Measurements from ENCODE around the gene PYHIN1. TPM values are rescaled to one million over a fixed set of nuclear protein-coding genes. Genes with fewer than 3 reads are reported as not detected.

PYHIN1 gene
- polyA plus RNA-seq, 1 of the 3 experiments (the other 2 are of a cell fraction) = not detected

- 2% methylated on average over 5 of the region's 5 CpGs for WGBS (ENCODE audit: low lambda C conversion rate)
- H3K9me3 ChIP-seq = peaks cover 5% of the 10 kb centered on the region; the same call in 1 of the 2 replicates
- H4K20me1 ChIP-seq (ENCODE audit: insufficient read depth) = no peaks in the 10 kb centered on the region
- TF ChIP-seq PBX3 (IDR thresholded peaks at IDR 0.05) (no peak), CHD2 (IDR thresholded peaks at IDR 0.05; ENCODE audit: low read length, partially characterized antibody) (no peak), FOXJ3 (CRISPR knock-in tag; IDR thresholded peaks at IDR 0.05) (no peak), CTCF (IDR thresholded peaks at IDR 0.05) (no peak)
- H3K27ac ChIP-seq (ENCODE audit: low read depth in 2 of 2, low read length in 1 of 2) = no peak overlapping the region
- ChIA-PET POLR2A (no interaction called here), CTCF (no interaction called here)
- no peaks in the 10 kb centered on the region for H3K4me1 ChIP-seq (ENCODE audit: control insufficient read depth in 1 of 2, insufficient read depth in 2 of 2, low read depth in 1 of 2, low read length in 1 of 2)
- no peak overlapping the region for H3K4me2 ChIP-seq
- no peak for DNase-seq
- no peaks in the 10 kb centered on the region for H3K36me3 ChIP-seq (replicated peaks in 1 of 2; ENCODE audit: control insufficient read depth in 1 of 2, insufficient read depth in 2 of 2, low read length in 1 of 2)
- no peak overlapping the region for H2AFZ ChIP-seq (ENCODE audit: low read depth)
- H3K79me2 ChIP-seq (ENCODE audit: insufficient read depth) = no peaks in the 10 kb centered on the region
- no peak overlapping the region for H3K9ac ChIP-seq
- no peaks in the 10 kb centered on the region for H3K9me2 ChIP-seq
- no peak overlapping the region for H3K4me3 ChIP-seq (ENCODE audit: low read depth in 2 of 2, low read length in 1 of 2)
- H3F3A ChIP-seq (replicated peaks; ENCODE audit: insufficient read depth) = no peaks in the 10 kb centered on the region
- no peaks in the 10 kb centered on the region for H3K27me3 ChIP-seq (ENCODE audit: insufficient read depth)
Measured at GRCh38 chr1:158930504-158930903, 848 bp upstream of the PYHIN1 start.

- DNase-seq = no peak
- Histone ChIP-seq H3K27me3 (ENCODE audit: insufficient read depth) (no peaks in the 10 kb centered on the region), H3K4me2 (no peak overlapping the region), H3K79me2 (ENCODE audit: insufficient read depth) (no peaks in the 10 kb centered on the region), H3F3A (replicated peaks; ENCODE audit: insufficient read depth) (no peaks in the 10 kb centered on the region), H3K4me3 (ENCODE audit: low read depth in 2 of 2, low read length in 1 of 2) (no peak overlapping the region), H3K9ac (no peak overlapping the region), H3K9me2 (no peaks in the 10 kb centered on the region), H3K9me3 (peaks cover 5% of the 10 kb centered on the region; the same call in 1 of the 2 replicates), H3K4me1 (ENCODE audit: control insufficient read depth in 1 of 2, insufficient read depth in 2 of 2, low read depth in 1 of 2, low read length in 1 of 2) (no peaks in the 10 kb centered on the region), H3K27ac (ENCODE audit: low read depth in 2 of 2, low read length in 1 of 2) (no peak overlapping the region), H3K36me3 (replicated peaks in 1 of 2; ENCODE audit: control insufficient read depth in 1 of 2, insufficient read depth in 2 of 2, low read length in 1 of 2) (no peaks in the 10 kb centered on the region), H2AFZ (ENCODE audit: low read depth) (no peak overlapping the region), H4K20me1 (ENCODE audit: insufficient read depth) (no peaks in the 10 kb centered on the region)
- ChIA-PET CTCF (no interaction called here), POLR2A (no interaction called here)
- TF ChIP-seq TEAD4 (IDR thresholded peaks at IDR 0.05; ENCODE audit: borderline replicate concordance, insufficient read depth) (no peak), YY1 (IDR thresholded peaks at IDR 0.05; ENCODE audit: low read depth) (no peak), USF2 (IDR thresholded peaks at IDR 0.05; ENCODE audit: borderline replicate concordance, low read depth, low read length) (no peak), IRF3 (IDR thresholded peaks at IDR 0.05; ENCODE audit: low read depth, low read length) (no peak), FOXM1 (IDR thresholded peaks at IDR 0.05; ENCODE audit: low read depth) (no peak), TCF12 (IDR thresholded peaks at IDR 0.05) (no peak), GATA2 (CRISPR knock-in tag; IDR thresholded peaks at IDR 0.05) (no peak), GABPA (IDR thresholded peaks at IDR 0.05; ENCODE audit: low read depth) (no peak), NRF1 (IDR thresholded peaks at IDR 0.05; ENCODE audit: low read depth, low read length) (no peak), ZBTB33 (IDR thresholded peaks at IDR 0.05; ENCODE audit: borderline replicate concordance, low read depth) (no peak), POLR2AphosphoS5 (IDR thresholded peaks at IDR 0.05; ENCODE audit: low read depth, low read length) (no peak)
- WGBS (ENCODE audit: low lambda C conversion rate) = 20% methylated on average over 6 of the region's 6 CpGs
Measured at GRCh38 chr1:158932171-158932570, 819 bp downstream of the PYHIN1 start.

All from SK-N-SH (cell line).